NCI-H510A treated with DMSO at 0.1 percent for 48 hours (cell line): ENCODE measurements around the gene ACAD8.

ENCODE experiments used
- DNase-seq: peaks from one replicate; lab custom pipeline; 2025; lab: John Stamatoyannopoulos, UW

Gene ACAD8

GRCh38 chr11:134253188-134253993 lies at the start of gene ACAD8, which contains the start of gene THYN1:
ACAD8 (plus strand) TSS chr11:134253568; CDS start chr11:134253601, 33 bp downstream.
THYN1 (minus strand) TSS chr11:134253352; CDS start chr11:134252882, 470 bp downstream.
- DNase-seq: peak; percentile 93

- no peak for DNase-seq
These were observed 47.6 kb upstream of the ACAD8 start for GRCh38 chr11:134205729-134206128.

- DNase-seq: no peak
These were observed 47.2 kb upstream of the ACAD8 start for GRCh38 chr11:134206185-134206584.

- no peak for DNase-seq
These were observed 45.7 kb upstream of the ACAD8 start for GRCh38 chr11:134207538-134208239.

- DNase-seq: no peak
These were observed 37.5 kb upstream of the ACAD8 start for GRCh38 chr11:134215836-134216235.

- DNase-seq: no peak
These were observed 36.6 kb upstream of the ACAD8 start for GRCh38 chr11:134216816-134217215.

- no peak for DNase-seq
These were observed 30.2 kb upstream of the ACAD8 start for GRCh38 chr11:134223121-134223520.

GRCh38 chr11:134223836-134224709 lies 29.3 kb upstream of the ACAD8 start, which contains the start of the genes NCAPD3 and VPS26B:
NCAPD3 (minus strand) TSS chr11:134223967; CDS start chr11:134223926, 41 bp downstream.
VPS26B (plus strand) TSS chr11:134224671; CDS start chr11:134225123, 452 bp downstream.
- DNase-seq: peak; percentile 94

GRCh38 chr11:134224710-134225664 lies 28.4 kb upstream of the ACAD8 start:
- peak; percentile 60 for DNase-seq

- DNase-seq: no peak
These were observed 26.5 kb upstream of the ACAD8 start for GRCh38 chr11:134226806-134227325.

- DNase-seq: no peak
These were observed 24.7 kb upstream of the ACAD8 start for GRCh38 chr11:134228625-134229024.

- DNase-seq: no peak
These were observed 24.1 kb upstream of the ACAD8 start for GRCh38 chr11:134229126-134229790.

- DNase-seq: no peak
These were observed 23.0 kb upstream of the ACAD8 start for GRCh38 chr11:134230339-134230738.

- DNase-seq: no peak
These were observed 21.3 kb upstream of the ACAD8 start for GRCh38 chr11:134231958-134232659.

- DNase-seq: no peak
These were observed 19.6 kb upstream of the ACAD8 start for GRCh38 chr11:134233729-134234179.

- DNase-seq: no peak
These were observed 18.0 kb upstream of the ACAD8 start for GRCh38 chr11:134235399-134235798.

GRCh38 chr11:134236834-134237556 lies 16.4 kb upstream of the ACAD8 start:
- DNase-seq: no peak

- DNase-seq: no peak
These were observed 15.8 kb upstream of the ACAD8 start for GRCh38 chr11:134237557-134237922.

- DNase-seq: no peak
These were observed 14.4 kb upstream of the ACAD8 start for GRCh38 chr11:134238956-134239355.
